GM12872 (cell line): ENCODE data around the gene CHI3L2.

Experiments
- TF ChIP-seq, protein P1 (sequence below): IDR thresholded peaks from 3 replicates; pipeline ENCODE4 v1.5.1; 2011; ENCODE audit warnings: low read depth, mild to moderate bottlenecking, low read length, moderate library complexity; ENCODE audit not compliant: insufficient read depth

Gene CHI3L2

DNA sequence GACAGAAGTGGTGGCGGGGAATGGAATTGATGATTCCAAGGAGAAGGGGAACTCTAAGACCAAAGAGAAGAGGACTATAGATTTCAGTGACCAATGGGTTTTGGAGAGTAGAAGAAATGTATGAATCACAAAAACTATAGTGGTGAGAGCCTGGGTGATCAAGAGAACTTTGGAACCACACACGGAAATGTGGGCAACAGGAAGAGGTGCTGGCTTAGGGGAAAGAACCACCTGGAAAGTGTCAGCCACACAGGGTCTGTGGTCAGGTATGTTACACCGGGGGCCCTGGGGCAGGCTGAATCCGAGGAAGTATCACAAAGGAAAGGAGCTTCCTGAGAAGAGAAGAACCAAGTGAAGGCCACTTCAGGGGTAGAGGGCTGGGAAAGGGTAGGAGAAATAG lies 51.6 kb downstream of the CHI3L2 start:
- TF ChIP-seq, protein P1, sequence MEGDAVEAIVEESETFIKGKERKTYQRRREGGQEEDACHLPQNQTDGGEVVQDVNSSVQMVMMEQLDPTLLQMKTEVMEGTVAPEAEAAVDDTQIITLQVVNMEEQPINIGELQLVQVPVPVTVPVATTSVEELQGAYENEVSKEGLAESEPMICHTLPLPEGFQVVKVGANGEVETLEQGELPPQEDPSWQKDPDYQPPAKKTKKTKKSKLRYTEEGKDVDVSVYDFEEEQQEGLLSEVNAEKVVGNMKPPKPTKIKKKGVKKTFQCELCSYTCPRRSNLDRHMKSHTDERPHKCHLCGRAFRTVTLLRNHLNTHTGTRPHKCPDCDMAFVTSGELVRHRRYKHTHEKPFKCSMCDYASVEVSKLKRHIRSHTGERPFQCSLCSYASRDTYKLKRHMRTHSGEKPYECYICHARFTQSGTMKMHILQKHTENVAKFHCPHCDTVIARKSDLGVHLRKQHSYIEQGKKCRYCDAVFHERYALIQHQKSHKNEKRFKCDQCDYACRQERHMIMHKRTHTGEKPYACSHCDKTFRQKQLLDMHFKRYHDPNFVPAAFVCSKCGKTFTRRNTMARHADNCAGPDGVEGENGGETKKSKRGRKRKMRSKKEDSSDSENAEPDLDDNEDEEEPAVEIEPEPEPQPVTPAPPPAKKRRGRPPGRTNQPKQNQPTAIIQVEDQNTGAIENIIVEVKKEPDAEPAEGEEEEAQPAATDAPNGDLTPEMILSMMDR, result no peak

DNA sequence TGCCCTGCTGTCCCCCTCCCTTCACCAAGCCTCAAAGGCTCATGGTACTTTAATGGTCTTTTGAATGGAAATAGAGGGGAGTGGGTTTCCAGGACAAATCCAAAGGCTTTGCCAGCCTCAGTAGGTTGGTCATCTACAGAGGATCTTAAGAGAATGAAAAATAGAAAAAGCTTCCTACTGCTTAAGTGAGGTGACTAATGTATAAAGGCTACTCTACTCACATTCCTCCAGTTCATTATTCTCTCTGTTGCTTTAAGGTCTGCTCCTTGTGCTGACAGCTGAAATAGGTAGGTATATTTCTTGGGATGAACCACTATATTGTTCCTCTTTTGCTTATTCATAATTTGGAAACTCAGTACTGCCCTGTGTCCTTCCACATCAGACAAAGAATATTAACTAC lies 52.8 kb downstream of the CHI3L2 start:
- TF ChIP-seq, protein P1, result no peak

DNA sequence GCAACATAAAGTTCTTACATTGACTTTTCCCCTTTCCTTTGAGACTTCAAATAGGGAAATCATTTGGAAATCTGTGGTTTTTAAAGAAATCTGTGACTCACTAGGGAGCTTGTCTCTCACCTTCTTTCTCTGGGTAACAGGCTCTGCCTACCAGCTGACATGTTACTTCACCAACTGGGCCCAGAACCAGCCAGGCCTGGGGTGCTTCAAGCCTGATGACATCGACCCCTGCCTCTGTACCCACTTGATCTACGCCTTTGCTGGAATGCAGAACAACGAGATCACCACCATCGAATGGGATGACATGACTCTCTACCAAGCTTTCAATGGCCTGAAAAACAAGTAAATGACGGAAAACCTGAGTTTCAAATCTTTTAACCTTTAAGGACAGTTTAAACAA lies 53.9 kb downstream of the CHI3L2 start:
- TF ChIP-seq, protein P1, result no peak

DNA sequence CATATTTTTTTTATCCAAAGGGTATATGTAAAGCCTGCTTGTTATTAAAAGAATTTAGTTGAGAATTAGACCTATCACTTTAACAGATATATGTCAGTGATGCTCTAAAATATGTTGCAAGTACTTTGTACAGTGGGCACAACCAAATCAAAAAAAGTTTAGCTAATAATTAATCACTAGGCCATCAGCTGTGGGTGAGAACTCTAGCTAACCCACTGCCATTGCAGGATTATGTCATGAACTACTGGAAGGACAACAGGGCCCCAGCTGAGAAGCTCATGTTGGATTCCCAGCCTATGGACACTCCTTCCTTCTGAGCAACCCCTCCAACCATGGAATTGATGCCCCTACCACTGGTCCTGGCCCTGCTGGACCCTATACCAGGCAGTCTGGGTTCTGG lies 56.3 kb downstream of the CHI3L2 start:
- TF ChIP-seq, protein P1, result no peak

DNA sequence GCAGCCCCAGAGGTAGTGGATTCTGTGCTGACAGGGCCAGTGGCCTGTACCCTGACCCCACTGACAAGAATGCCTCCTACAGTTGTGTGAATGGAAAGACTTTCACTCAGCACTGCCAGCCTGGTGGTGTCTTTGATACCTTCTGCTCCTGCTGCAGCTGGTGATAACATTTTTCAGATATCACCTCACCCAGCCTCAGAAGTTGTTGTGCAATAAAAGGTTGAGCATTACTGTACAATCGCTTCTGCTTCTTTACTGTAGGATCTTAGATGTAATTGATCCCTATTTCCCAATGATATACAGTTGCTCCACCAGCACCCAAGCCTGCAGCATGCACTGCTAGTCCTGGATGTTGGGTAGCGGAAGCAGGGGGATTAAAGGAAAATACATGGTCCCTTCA lies 58.4 kb downstream of the CHI3L2 start:
- TF ChIP-seq, protein P1, result no peak

DNA sequence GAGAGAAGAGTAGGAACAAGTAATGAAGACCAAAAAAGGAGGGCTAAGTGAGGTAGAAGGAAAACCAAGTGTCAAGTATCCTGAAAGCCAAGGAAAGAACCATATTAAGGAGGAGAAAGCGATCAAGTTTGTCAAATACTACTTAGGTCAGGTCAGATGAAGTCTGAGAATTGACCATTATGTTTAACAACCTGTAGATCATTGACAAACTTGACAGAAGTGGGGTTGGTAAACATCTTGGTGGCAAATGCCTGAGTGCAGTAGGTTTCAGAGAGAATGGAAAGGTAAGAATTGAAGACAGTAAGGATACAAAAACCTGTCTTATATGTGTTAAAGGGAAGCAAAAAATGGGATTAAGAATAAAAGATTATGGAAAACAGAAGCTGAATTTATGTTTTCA lies 59.4 kb downstream of the CHI3L2 start:
- TF ChIP-seq, protein P1, result no peak

DNA sequence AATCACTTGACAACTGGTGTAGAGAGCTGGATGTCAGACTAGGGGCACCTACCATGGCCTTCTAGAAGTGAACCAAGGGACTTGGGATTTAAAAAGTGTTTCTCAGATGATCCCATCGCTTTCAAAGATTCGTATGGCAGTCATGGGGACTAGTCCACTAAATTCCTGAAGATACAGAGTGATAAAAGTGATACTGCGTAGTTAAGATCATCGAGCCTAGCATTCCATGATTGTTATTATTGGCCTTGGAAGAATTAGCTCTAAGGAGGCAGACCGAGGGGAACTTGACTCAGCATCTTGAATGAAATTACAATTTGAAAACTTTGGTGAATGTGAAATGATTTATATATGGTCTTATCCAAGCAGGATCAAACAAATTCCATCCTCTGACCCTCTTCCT lies 61.9 kb downstream of the CHI3L2 start:
- TF ChIP-seq, protein P1, result no peak

DNA sequence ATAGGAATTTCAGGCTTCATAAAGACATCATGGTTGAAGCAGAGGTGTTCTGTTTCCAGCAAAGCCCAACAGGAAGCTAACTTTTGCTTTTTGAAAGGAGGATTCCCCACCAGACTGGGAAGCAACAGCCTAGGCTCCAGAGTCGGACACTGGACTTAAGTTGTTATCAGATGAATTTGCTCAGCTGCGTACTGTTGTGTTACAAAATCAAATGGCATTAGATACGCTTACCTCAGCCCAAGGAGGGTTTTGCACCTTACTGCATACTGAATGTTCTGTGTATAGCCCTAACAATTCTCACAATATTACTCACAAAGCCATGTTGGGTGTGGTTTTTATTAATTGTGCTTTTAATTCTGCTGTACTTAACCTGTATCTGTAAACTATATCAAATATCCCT lies 62.6 kb downstream of the CHI3L2 start:
- TF ChIP-seq, protein P1, result no peak
